BE2C (cell line): ENCODE results near the gene TMEM95.

Experiments
- DNase-seq: peaks from one replicate; pipeline ENCODE4 v3.0.0-alpha.2; 2020
- H3K27me3 ChIP-seq: fragments of 250-450 bp; sonication (Bioruptor Pico); 2 replicates; pipeline ENCODE4 v1.5.1; 2020; ENCODE audit warnings: mild to moderate bottlenecking
- H3K36me3 ChIP-seq: fragments of 250-450 bp; sonication (Bioruptor Pico); 2 replicates; pipeline ENCODE4 v1.5.1; 2020; ENCODE audit warnings: mild to moderate bottlenecking
- H3K4me1 ChIP-seq: fragments of 250-450 bp; sonication (Bioruptor Pico); 2 replicates; pipeline ENCODE4 v1.5.1; 2020
- H3K4me3 ChIP-seq: 2 replicates; pipeline ENCODE4 v1.5.1; 2011; ENCODE audit warnings: low read depth, low read length
- H3K9me3 ChIP-seq: fragments of 250-450 bp; sonication (Bioruptor Pico); 2 replicates; pipeline ENCODE4 v1.5.1; 2020
- CTCF ChIP-seq: IDR thresholded peaks from 2 replicates; pipeline ENCODE4 v1.5.1; 2012; ENCODE audit warnings: mild to moderate bottlenecking, low read depth, low read length

The TMEM95 gene

GRCh38 chr17:7398612-7399011 lies 43.7 kb downstream of the TMEM95 start:
- H3K4me1 ChIP-seq: no peaks in the 10 kb centered on the region
- no peak overlapping the region for H3K4me3 ChIP-seq
- H3K27me3 ChIP-seq: no peaks in the 10 kb centered on the region
- DNase-seq: no peak
- no peak for TF ChIP-seq CTCF
- no peaks in the 10 kb centered on the region for H3K36me3 ChIP-seq
- no peaks in the 10 kb centered on the region for H3K9me3 ChIP-seq

- TF ChIP-seq CTCF: no peak
- H3K27me3 ChIP-seq: no peaks in the 10 kb centered on the region
- H3K4me1 ChIP-seq: no peaks in the 10 kb centered on the region
- H3K4me3 ChIP-seq: peak overlapping the region; percentile 65
- peak; percentile 61 for DNase-seq
- H3K36me3 ChIP-seq: no peaks in the 10 kb centered on the region
- H3K9me3 ChIP-seq: no peaks in the 10 kb centered on the region
Observed at GRCh38 chr17:7403043-7403726, 48.2 kb downstream of the TMEM95 start.

GRCh38 chr17:7403727-7403976 lies 48.7 kb downstream of the TMEM95 start:
- no peak for DNase-seq
- peak overlapping the region; percentile 65 for H3K4me3 ChIP-seq
- TF ChIP-seq CTCF: no peak
- H3K36me3 ChIP-seq: no peaks in the 10 kb centered on the region
- no peaks in the 10 kb centered on the region for H3K4me1 ChIP-seq
- H3K27me3 ChIP-seq: no peaks in the 10 kb centered on the region
- no peaks in the 10 kb centered on the region for H3K9me3 ChIP-seq

- Histone ChIP-seq H3K27me3 (no peaks in the 10 kb centered on the region), H3K4me1 (no peaks in the 10 kb centered on the region), H3K36me3 (no peaks in the 10 kb centered on the region), H3K4me3 (peak within 1 kb of the TSS; percentile 65), H3K9me3 (no peaks in the 10 kb centered on the region)
- no peak for TF ChIP-seq CTCF
- peak; percentile 94 for DNase-seq
Observed at GRCh38 chr17:7403977-7404736, 49.2 kb downstream of the TMEM95 start, which contains the start of gene TMEM256. Gene TMEM256, minus strand, starts transcription at chr17:7404097. Its CDS starts 13 bp downstream, at chr17:7404084.

GRCh38 chr17:7404737-7405349 lies 49.9 kb downstream of the TMEM95 start:
- no peaks in the 10 kb centered on the region for H3K27me3 ChIP-seq
- DNase-seq: no peak
- peak overlapping the region; percentile 49 for H3K4me3 ChIP-seq
- H3K9me3 ChIP-seq: no peaks in the 10 kb centered on the region
- no peaks in the 10 kb centered on the region for H3K4me1 ChIP-seq
- TF ChIP-seq CTCF: no peak
- H3K36me3 ChIP-seq: no peaks in the 10 kb centered on the region
